ENCODE data around the gene LPCAT1.

DNA sequence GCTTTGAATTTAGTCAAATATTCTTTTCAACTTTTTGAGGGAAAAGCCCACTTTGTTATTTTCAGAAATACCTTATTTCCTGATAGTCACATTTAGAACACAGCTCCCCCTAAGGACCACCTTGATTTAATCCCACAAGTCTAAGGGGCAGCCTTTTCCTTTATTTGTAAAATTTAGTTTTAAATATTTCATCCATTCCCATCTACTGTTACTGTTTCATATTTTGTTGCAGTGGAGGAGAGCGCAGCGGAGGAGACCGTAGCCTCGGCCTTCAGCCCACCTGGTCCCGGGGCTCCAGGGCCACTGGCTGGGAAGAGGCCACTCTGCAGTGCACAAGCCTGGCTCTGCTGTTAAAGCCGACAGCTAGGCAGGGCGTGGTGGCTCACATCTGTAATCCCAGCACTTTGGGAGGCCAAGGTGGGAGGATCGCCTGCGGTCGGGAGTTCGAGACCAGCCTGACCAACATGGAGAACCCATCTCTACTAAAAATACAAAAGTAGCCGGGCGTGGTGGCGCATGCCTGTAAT, 19.6 kb downstream of the LPCAT1 start:
- no peak for TF ChIP-seq TAF1 (IDR thresholded peaks at IDR 0.05; ENCODE audit: borderline replicate concordance, low read depth, low read length)
- no peak for TF ChIP-seq POLR2A (IDR thresholded peaks at IDR 0.05; ENCODE audit: low read depth, low read length)
- no peak for TF ChIP-seq POLR2AphosphoS5 (IDR thresholded peaks at IDR 0.05; ENCODE audit: low read depth, low read length)
